GM20000 (cell line): ENCODE measurements around the gene GABRG3.

Experiments
- DNase-seq: peaks from one replicate; pipeline ENCODE4 v3.0.0; 2012; ENCODE audit warnings: low spot score
- TF ChIP-seq, protein P1 (sequence below): IDR thresholded peaks from 2 replicates; pipeline ENCODE4 v1.5.1; 2012; ENCODE audit warnings: mild to moderate bottlenecking, control low read depth; ENCODE audit errors: extremely low read depth, missing control alignments

The GABRG3 gene

DNA sequence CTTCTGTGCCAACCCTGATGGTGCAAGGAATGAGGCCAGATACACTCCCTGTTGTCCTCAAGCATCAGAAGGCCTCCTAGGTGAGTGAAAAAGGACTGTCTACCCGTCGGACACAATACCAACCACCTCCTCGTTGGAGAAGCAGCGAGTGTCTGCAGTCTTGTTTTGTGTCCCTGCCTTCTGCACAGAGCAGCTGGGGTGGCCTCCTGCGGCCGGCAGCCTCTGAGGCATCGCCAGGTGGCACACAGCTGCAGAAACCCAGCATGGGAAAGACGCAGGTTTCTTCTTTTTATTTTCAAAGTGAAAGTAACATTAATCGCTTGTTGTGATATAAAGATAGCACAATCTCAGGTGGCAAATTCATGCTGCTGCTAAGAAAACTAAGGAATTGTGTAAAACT, 618.3 kb downstream of the GABRG3 start:
- no peak for DNase-seq
- TF ChIP-seq, protein P1, sequence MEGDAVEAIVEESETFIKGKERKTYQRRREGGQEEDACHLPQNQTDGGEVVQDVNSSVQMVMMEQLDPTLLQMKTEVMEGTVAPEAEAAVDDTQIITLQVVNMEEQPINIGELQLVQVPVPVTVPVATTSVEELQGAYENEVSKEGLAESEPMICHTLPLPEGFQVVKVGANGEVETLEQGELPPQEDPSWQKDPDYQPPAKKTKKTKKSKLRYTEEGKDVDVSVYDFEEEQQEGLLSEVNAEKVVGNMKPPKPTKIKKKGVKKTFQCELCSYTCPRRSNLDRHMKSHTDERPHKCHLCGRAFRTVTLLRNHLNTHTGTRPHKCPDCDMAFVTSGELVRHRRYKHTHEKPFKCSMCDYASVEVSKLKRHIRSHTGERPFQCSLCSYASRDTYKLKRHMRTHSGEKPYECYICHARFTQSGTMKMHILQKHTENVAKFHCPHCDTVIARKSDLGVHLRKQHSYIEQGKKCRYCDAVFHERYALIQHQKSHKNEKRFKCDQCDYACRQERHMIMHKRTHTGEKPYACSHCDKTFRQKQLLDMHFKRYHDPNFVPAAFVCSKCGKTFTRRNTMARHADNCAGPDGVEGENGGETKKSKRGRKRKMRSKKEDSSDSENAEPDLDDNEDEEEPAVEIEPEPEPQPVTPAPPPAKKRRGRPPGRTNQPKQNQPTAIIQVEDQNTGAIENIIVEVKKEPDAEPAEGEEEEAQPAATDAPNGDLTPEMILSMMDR: no peak

DNA sequence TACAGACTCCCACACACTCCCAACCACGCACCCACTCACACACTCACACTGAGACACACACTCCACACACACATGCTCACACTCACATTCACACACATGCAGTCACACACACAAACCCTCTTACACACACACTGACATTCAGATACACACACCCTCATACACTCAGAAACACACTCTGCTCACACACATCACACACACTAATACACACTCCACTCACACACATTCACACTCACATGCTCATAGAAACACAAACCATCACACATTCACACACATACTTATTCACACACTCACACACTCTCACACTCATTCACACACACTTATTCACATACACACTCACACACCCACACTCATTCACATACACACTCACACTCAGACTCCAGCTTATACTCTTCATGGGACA, 618.8 kb downstream of the GABRG3 start:
- DNase-seq: no peak
- TF ChIP-seq, protein P1: no peak
